Measurements from ENCODE around the gene ZNF527.

Gene ZNF527

DNA sequence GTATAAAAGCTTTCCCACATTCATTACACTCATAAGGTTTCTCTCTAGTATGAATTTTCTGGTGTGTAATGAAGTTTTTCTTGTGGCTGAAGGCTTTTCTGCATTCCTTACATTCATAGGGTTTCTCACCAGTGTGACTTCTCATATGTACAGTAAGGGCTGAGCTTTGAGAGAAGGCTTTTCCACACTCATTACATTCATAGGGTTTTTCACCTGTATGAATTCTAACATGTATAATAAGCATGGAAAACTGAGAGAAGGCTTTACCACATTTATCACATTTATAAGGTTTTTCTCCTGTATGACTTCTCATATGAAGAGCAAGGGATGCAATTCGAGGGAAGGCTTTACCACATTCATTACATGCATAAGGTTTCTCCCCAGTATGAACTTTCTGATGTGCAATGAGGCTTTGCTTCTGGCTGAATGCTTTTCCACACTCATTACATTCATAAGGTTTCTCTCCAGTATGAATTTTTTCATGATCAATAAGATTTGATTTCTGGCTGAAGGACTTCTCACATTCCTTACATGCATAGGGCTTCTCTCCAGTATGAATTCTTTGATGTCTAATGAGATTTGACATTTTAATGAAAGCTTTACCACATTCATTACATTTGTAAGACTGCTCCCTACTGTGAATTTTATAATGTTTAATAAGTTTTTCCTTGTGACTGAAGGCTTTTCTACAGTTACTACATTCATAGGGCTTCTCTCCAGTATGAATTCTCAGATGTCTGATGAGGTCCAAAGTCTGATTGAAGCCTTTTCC, 42.6 kb downstream of the ZNF527 start:
- H3K27ac ChIP-seq: no peak overlapping the region
- H3K4me3 ChIP-seq: no peak overlapping the region
